GM19372 (cell line): ENCODE measurements around the gene LGALS3.
A peak's percentile ranks its signal among the peaks of the same experiment; 100 is the strongest.

Experiments
- ATAC-seq: cut with Tn5 transposase; IDR thresholded peaks from one replicate; pipeline ENCODE4 v1.9.1; 2021; ENCODE audit warnings: mild to moderate bottlenecking, low read depth, moderate library complexity; ENCODE audit not compliant: unreplicated experiment

Gene LGALS3

DNA sequence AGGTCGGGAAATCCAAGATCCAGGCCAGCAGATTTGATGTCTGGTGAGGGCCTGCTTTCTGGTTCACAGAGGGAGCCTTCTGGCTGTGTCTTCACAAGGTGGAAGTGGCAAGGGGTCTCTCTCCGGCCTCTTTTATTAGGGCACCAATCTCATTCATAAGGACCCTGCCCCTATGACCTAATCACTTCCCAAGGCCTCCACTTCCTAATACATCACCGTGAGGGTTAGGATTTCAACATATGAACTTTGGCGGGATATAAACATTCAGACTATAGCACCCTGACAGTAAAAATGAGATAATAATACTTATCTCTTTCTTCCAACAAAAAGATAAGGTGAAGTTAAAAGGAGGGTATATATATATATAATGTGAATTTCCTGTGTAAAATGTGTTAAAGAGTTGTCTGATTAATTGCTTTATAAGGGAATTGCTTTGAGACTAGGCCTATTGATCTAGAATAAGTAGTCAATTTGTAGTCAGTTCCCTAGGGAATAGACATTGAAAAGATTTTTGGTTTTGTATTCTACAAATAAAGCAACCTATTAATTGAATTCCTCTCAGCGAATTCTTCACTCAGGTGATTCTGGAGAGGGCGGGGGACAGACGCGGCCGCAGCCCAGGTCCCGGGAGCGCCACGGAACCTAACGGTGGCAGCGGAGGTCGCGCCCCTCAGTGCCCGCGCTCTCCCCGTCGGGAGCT lies 516 bp upstream of the LGALS3 start:
- no peak for ATAC-seq

DNA sequence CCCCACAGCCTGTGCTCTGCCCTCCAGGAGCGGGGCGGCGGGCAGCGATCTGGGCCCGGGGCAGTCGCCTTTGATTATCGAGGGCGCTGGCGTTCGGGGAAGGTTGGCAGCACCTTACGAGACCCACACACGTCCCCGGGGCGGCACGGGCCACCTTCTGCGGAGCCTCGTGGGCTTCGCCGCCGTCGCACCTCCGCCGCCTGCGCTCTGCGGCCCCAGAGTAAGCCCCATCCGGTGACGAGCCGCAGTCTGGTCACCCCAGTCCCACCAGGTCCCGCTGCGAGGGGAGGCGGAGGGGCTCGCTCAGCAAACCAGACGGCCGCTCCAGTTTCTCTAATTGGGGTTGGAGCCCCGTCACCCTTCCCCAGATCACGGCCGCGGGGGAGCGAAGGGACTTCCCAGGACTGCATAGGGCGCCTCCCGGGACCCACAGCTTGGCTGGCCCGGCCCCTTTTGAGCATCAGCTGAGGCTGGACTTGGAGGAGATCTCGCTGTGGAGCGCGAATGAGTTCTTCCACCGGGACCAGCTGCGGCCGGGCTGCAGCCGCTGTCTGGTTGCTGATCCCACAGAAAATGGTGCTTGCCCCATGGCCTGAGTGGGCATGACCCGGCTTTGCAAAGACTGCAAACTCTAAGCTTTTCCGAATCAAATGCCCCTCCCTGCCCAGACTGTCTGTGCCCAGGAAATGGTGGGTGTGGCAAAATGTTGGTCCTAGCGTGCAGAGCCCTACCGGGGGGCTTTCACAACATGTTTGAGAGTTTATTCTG lies 560 bp downstream of the LGALS3 start:
- peak; percentile 68 for ATAC-seq

GRCh38 chr14:55130196-55130550 lies 1.1 kb downstream of the LGALS3 start:
- no peak for ATAC-seq

GRCh38 chr14:55131370-55132137 lies 2.5 kb downstream of the LGALS3 start:
- ATAC-seq: no peak

DNA sequence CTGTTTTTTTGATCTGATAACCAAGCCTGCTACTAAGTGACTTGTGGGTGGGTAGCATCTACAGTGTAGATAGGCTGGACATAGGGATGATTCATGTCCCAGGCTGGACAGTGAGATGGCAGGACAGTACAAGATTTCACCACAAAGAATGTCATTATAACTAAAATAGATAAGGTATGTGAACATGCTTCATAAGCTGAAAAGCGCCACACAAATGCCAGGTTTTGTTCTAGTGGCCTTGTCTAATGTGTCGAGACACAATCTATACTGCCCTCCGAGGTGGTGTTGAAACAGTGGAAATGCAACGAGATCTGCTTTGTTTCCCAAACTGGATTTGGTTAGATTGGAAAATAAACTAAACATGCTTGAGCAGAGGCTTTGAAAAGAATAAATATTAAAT lies 4.4 kb downstream of the LGALS3 start:
- no peak for ATAC-seq

- ATAC-seq: no peak
Observed at GRCh38 chr14:55136241-55136640, 7.2 kb downstream of the LGALS3 start.

DNA sequence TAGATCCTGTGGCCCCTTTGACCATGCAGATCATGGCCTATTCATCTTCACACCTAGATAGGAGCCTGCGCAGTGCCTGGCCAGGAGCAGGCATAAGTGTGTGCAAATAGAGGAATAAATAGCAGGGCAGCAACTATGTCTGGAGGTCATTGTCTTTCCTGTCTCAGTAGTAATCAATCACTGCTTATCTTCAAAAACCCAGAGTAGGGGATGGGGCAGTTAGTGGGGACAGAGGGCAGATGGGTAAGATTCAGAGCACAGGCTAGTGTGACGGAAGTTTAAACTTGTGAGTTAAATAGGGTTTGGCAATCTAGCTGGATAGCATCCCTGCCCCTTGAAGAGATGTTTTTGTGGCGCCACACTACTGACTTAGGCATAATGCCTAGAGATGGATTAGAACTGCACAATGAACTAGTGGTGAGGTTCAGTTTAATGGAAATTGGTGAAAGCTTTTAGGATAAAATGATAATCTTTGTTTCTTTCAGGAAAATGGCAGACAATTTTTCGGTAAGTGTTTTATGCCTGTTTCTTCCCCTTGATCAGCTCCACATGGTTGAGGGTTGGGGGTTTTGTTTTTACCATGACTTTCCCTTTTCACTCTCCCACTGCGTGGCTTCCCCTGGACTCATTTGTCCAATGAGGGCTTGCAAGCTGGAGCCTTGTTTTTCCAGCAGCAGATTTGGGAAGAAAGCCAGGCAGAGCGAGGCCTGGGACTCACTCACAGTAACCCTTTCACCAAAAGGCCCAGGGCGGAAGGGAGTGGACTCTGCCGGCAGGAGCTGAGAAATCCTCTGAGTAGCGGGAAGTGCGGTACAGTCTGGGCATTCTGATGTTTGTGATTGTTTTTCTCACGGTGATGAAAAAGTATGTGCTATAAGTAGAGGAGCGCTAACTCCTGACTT lies 8.1 kb downstream of the LGALS3 start:
- ATAC-seq: no peak

DNA sequence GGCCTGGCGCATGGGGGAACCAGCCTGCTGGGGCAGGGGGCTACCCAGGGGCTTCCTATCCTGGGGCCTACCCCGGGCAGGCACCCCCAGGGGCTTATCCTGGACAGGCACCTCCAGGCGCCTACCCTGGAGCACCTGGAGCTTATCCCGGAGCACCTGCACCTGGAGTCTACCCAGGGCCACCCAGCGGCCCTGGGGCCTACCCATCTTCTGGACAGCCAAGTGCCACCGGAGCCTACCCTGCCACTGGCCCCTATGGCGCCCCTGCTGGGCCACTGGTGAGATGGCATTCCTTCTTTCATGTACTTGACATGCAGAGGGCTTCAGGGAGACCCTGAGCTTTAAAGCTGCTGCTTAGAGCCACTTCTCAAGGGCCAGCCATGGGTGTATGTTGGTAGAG lies 9.0 kb downstream of the LGALS3 start:
- no peak for ATAC-seq

DNA sequence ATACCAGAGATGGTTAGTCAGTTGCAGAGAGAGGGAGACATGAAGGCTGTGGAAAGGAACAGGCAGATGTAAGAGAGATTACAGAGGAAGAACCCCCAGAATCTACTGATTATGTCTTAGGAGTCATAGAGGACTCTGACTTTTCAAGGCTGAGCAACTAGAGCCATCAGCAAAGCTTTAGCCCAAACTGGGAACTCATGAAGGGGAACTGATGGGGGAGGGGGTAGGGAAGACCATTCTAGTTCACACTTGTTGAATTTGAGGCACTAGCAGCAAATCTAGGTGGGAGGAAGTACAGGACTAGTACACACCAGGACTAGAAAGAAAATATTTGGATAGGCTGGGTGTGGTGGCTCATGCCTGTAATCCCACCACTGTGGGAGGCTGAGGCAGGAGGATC lies 10.1 kb downstream of the LGALS3 start:
- no peak for ATAC-seq

DNA sequence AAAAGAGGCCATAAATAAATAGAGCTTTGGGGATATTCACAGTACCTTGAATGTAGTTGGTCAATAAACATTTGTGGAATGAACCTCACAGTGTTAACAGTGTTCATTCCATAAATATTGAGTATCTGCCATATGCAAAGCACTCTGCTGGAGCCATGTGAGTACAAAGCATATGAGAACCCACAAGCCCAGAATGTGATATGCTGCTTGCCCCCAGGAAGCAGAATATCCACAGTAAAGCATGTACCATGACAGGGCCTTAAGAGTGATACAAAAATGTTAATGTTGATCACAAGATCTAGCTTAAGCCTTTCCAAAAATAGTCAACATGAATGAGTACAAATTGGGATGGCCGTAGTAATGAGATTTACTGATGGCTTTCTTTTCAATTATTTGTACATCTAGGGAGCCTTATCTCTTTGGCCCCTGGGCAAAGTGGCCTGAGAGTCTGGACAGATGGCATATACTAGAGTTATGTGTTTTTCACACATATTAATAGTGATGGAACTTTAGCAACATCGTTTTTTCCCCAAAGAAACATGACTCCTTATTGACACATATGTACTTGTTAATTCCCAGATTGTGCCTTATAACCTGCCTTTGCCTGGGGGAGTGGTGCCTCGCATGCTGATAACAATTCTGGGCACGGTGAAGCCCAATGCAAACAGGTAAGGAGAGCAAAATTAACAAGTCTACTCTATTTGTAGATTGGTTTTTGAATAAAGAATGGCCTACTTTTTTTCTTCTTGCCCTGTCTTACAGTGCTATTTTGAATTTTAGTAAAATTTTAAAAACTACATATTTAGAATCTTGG lies 10.9 kb downstream of the LGALS3 start:
- no peak for ATAC-seq

DNA sequence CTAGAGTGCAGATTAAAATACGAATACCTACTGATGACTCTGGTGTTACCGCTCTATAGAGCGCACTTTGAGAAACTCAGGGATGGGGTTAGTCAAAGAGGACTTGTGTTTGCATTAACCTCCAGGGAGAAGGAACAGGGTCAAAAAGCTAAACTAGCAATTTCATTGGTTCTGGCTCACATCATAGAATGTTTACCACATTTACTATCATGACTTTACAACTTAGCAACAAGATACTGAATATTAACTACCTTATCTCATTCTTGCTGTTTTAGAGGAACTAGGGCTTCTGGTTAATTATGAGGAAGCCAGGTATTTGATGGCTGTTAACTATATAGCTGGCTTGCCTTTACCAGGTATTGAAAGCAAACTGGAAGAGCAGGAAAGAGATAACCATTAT lies 12.8 kb downstream of the LGALS3 start:
- no peak for ATAC-seq

DNA sequence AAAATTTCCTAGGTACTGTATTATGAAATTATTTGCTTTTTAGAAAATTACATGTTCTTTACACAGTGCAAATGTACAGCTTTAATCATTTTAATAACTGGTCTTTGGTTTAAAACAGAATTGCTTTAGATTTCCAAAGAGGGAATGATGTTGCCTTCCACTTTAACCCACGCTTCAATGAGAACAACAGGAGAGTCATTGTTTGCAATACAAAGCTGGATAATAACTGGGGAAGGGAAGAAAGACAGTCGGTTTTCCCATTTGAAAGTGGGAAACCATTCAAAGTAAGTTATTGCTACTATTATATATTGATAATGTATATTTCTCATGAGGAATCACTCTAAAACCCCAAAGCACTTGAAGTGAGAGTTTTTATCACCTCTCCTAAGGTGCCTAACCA lies 13.4 kb downstream of the LGALS3 start:
- ATAC-seq: no peak

GRCh38 chr14:55146425-55146824 lies 17.4 kb downstream of the LGALS3 start:
- ATAC-seq: no peak

DNA sequence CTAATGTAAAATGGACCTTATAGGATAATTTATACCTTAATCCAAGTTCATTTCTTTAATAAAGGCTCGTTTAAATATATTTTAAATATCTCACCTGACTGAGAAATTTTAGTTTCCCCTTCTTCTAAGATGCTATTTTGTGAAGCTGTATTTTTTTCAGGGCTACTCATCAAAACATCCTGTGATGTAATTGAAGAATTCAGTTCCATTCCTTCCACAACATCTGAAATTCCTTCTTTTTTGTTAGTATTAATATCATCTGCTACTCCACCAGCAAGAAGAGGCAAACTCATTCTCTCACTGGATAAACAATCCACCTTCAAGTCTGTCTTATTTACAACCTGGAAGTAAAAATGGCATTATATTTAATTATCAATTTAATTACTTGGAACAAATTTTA lies 22.5 kb downstream of the LGALS3 start:
- ATAC-seq: no peak

GRCh38 chr14:55152052-55152753 lies 23.2 kb downstream of the LGALS3 start:
- ATAC-seq: no peak

- no peak for ATAC-seq
Observed at GRCh38 chr14:55153951-55154350, 24.9 kb downstream of the LGALS3 start.

DNA sequence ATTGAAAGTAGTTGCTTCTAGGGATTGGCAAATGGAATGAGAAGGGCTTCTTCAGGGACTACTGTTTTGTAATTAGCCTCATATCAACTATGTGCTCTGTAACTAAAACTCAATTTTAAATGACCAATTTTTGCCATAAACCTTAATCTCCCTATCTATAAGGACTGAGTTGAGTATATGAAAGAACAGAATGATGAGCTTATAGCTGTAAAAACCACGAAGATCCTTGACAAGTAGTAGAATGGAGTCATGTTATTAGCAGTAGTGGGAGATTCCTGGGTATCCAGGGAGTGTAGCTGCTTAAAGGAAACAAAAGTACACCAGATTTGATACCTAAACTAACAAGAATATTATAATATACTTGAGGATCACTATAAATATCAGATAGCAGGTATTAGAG lies 28.0 kb downstream of the LGALS3 start:
- no peak for ATAC-seq

DNA sequence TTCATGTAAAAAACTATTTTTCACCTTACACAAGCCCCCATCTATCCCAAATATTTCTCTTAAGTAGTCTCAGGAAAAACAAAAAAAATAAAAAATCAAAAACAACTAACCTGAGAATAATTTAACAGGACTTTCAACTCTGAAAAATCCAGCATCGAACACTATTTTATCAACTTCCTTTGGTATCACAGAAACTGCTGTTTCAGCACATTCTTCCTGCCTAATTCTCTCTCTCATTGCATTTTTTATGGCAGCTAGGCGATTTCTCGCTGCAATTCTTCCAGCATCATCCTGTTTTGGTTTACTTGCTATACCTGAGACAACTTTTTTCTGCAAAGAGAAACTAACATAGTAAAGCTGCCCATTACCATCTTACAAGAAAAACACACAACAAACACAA lies 29.4 kb downstream of the LGALS3 start:
- ATAC-seq: no peak

- no peak for ATAC-seq
Observed at GRCh38 chr14:55160989-55161388, 31.9 kb downstream of the LGALS3 start.
